ENCODE measurements around the gene NEK1. TPM values are rescaled to one million over a fixed set of nuclear protein-coding genes. Genes with fewer than 3 reads are reported as not detected.
A peak's percentile ranks its signal among the peaks of the same experiment; 100 is the strongest.

Gene NEK1
- total RNA-seq, 1 experiment from 2014 or later, result 8.7 TPM

GRCh38 chr4:169645627-169646026 lies 33.2 kb upstream of the NEK1 start:
- no peak overlapping the region for H3K27ac Mint-ChIP-seq (ENCODE audit: unreplicated experiment)
- DNase-seq, result no peak
- Histone ChIP-seq H3K9me3 (no peaks in the 10 kb centered on the region), H3K4me3 (ENCODE audit: low read depth, low read length) (no peak overlapping the region), H3K27me3 (replicated peaks; ENCODE audit: control insufficient read depth, insufficient read depth, low read length) (no peaks in the 10 kb centered on the region), H3K36me3 (ENCODE audit: control insufficient read depth, insufficient read depth, low read length) (no peaks in the 10 kb centered on the region), H3K4me1 (peaks cover 17% of the 10 kb centered on the region)
- no peaks in the 10 kb centered on the region for H3K36me3 Mint-ChIP-seq (ENCODE audit: insufficient read depth, unreplicated experiment)
- H3K4me1 Mint-ChIP-seq (ENCODE audit: low read depth, unreplicated experiment), result no peaks in the 10 kb centered on the region
- H3K9me3 Mint-ChIP-seq (ENCODE audit: unreplicated experiment), result no peaks in the 10 kb centered on the region
- no peak overlapping the region for H3K4me3 Mint-ChIP-seq (ENCODE audit: unreplicated experiment)
- intact Hi-C loops (cut with micrococcal nuclease; ENCODE audit: unreplicated experiment), result loop anchor here (1.0 kb wide), 1 partner anchor 10 kb away; no protein-coding TSS in a partner anchor
- H3K27me3 Mint-ChIP-seq (ENCODE audit: insufficient read depth, unreplicated experiment), result no peaks in the 10 kb centered on the region
- CTCF ChIA-PET, result no interaction called here
- no peak for TF ChIP-seq CTCF (IDR thresholded peaks at IDR 0.05; ENCODE audit: insufficient read depth in 1 of 2, low read depth in 1 of 2, low read length in 1 of 2, severe bottlenecking in 1 of 2, unreplicated experiment in 1 of 2)
- POLR2A ChIA-PET, result no interaction called here
- BruUV-seq (replicated peaks), result no TSS peak

GRCh38 chr4:169644802-169645201 lies 32.4 kb upstream of the NEK1 start:
- Mint-ChIP-seq H3K27me3 (ENCODE audit: insufficient read depth, unreplicated experiment) (no peaks in the 10 kb centered on the region), H3K36me3 (ENCODE audit: insufficient read depth, unreplicated experiment) (no peaks in the 10 kb centered on the region), H3K4me3 (ENCODE audit: unreplicated experiment) (no peak overlapping the region), H3K9me3 (ENCODE audit: unreplicated experiment) (no peaks in the 10 kb centered on the region), H3K27ac (ENCODE audit: unreplicated experiment) (no peak overlapping the region), H3K4me1 (ENCODE audit: low read depth, unreplicated experiment) (no peaks in the 10 kb centered on the region)
- Histone ChIP-seq H3K4me3 (ENCODE audit: low read depth, low read length) (no peak overlapping the region), H3K27me3 (replicated peaks; ENCODE audit: control insufficient read depth, insufficient read depth, low read length) (no peaks in the 10 kb centered on the region), H3K9me3 (no peaks in the 10 kb centered on the region), H3K36me3 (ENCODE audit: control insufficient read depth, insufficient read depth, low read length) (no peaks in the 10 kb centered on the region), H3K4me1 (peaks cover 17% of the 10 kb centered on the region)
- no peak for DNase-seq
- no peak for TF ChIP-seq CTCF (IDR thresholded peaks at IDR 0.05; ENCODE audit: insufficient read depth in 1 of 2, low read depth in 1 of 2, low read length in 1 of 2, severe bottlenecking in 1 of 2, unreplicated experiment in 1 of 2)
- ChIA-PET POLR2A (no interaction called here), CTCF (no interaction called here)
- intact Hi-C loops (cut with micrococcal nuclease; ENCODE audit: unreplicated experiment), result loop anchor here (1.0 kb wide), 1 partner anchor 10 kb away; no protein-coding TSS in a partner anchor
- TSS peak; percentile 39 for BruUV-seq (replicated peaks)

- Mint-ChIP-seq H3K9me3 (ENCODE audit: unreplicated experiment) (no peaks in the 10 kb centered on the region), H3K27ac (ENCODE audit: unreplicated experiment) (no peak overlapping the region), H3K27me3 (ENCODE audit: insufficient read depth, unreplicated experiment) (no peaks in the 10 kb centered on the region), H3K4me1 (ENCODE audit: low read depth, unreplicated experiment) (peaks cover under 1% of the 10 kb centered on the region), H3K36me3 (ENCODE audit: insufficient read depth, unreplicated experiment) (peaks cover 4% of the 10 kb centered on the region), H3K4me3 (ENCODE audit: unreplicated experiment) (no peak overlapping the region)
- peaks cover 12% of the 10 kb centered on the region for H3K4me1 ChIP-seq
- DNase-seq, result no peak
- no peak for TF ChIP-seq CTCF (IDR thresholded peaks at IDR 0.05; ENCODE audit: insufficient read depth in 1 of 2, low read depth in 1 of 2, low read length in 1 of 2, severe bottlenecking in 1 of 2, unreplicated experiment in 1 of 2)
- no peaks in the 10 kb centered on the region for H3K36me3 ChIP-seq (ENCODE audit: control insufficient read depth, insufficient read depth, low read length)
- no TSS peak for BruUV-seq (replicated peaks)
- intact Hi-C loops (cut with micrococcal nuclease; ENCODE audit: unreplicated experiment), result no loop called here
- ChIA-PET CTCF (no interaction called here), POLR2A (no interaction called here)
- H3K4me3 ChIP-seq (ENCODE audit: low read depth, low read length), result no peak overlapping the region
- no peaks in the 10 kb centered on the region for H3K27me3 ChIP-seq (replicated peaks; ENCODE audit: control insufficient read depth, insufficient read depth, low read length)
- no peaks in the 10 kb centered on the region for H3K9me3 ChIP-seq
Measured at GRCh38 chr4:169640261-169640870, 28.0 kb upstream of the NEK1 start.
